Measurements from ENCODE around the gene RERE. TPM values are rescaled to one million over a fixed set of nuclear protein-coding genes. Genes with fewer than 3 reads are reported as not detected.

RERE gene
- total and polyA plus RNA-seq, 7 donors, result 38.8 to 308 (median 99.7) TPM

- no peak overlapping the region for H3K4me3 ChIP-seq
- no peaks in the 10 kb centered on the region for H3K36me3 ChIP-seq (ENCODE audit: insufficient read depth in 1 of 2, low read depth in 1 of 2)
- intact Hi-C loops (cut with DNase I), result no loop called here
- H3K9me3 ChIP-seq, result no peaks in the 10 kb centered on the region
- peak in 2 of 4 donors; percentile 33 to 44 for ATAC-seq
- peaks cover 16% of the 10 kb centered on the region for H3K4me1 ChIP-seq
- TF ChIP-seq, protein P1, sequence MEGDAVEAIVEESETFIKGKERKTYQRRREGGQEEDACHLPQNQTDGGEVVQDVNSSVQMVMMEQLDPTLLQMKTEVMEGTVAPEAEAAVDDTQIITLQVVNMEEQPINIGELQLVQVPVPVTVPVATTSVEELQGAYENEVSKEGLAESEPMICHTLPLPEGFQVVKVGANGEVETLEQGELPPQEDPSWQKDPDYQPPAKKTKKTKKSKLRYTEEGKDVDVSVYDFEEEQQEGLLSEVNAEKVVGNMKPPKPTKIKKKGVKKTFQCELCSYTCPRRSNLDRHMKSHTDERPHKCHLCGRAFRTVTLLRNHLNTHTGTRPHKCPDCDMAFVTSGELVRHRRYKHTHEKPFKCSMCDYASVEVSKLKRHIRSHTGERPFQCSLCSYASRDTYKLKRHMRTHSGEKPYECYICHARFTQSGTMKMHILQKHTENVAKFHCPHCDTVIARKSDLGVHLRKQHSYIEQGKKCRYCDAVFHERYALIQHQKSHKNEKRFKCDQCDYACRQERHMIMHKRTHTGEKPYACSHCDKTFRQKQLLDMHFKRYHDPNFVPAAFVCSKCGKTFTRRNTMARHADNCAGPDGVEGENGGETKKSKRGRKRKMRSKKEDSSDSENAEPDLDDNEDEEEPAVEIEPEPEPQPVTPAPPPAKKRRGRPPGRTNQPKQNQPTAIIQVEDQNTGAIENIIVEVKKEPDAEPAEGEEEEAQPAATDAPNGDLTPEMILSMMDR (IDR thresholded peaks at IDR 0.05), result no peak
- H3K27me3 ChIP-seq (ENCODE audit: insufficient read depth in 3 of 3, low read length in 2 of 3), result no peaks in the 10 kb centered on the region
- DNase-seq, result no peak
- peak overlapping the region; percentile 25 for H3K27ac ChIP-seq
- WGBS, 3 donors, result 39 to 51% (median 40%) methylated on average over 6 of the region's 6 CpGs
These were observed 226.6 kb downstream of the RERE start for GRCh38 chr1:8590721-8591351.

- no peak overlapping the region for H3K27ac ChIP-seq
- TF ChIP-seq, protein P1 (IDR thresholded peaks at IDR 0.05), result no peak
- no peaks in the 10 kb centered on the region for H3K27me3 ChIP-seq (ENCODE audit: insufficient read depth in 3 of 3, low read length in 2 of 3)
- intact Hi-C loops (cut with DNase I), result no loop called here
- H3K36me3 ChIP-seq (ENCODE audit: insufficient read depth in 1 of 2, low read depth in 1 of 2), result no peaks in the 10 kb centered on the region
- DNase-seq, result no peak
- WGBS, 3 donors, result 67 to 83% (median 75%) methylated on average over 4 of the region's 4 CpGs
- ATAC-seq, result no peak
- no peak overlapping the region for H3K4me3 ChIP-seq
- H3K4me1 ChIP-seq, result peaks cover 11% of the 10 kb centered on the region
- H3K9me3 ChIP-seq, result no peaks in the 10 kb centered on the region
These were observed 227.9 kb downstream of the RERE start for GRCh38 chr1:8589571-8589970.

DNA sequence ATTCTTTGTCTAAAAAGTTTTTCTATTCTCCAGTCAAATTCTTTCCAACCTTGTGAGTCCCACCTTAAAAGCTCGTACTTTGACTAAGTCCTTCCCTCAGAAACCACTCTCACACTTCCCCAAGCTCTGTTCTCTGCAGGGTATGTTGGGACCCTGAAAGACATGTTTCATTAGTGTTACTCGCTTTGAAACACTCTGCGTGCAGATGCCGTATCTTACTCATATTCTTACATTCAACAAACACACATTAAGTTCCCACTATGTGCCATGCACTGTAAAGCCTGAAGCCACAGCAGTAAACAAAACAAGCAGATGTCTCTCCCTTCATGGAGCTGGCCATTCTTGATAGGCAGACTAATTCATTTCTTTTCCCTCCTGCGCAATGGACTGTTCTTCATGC, 229.7 kb downstream of the RERE start:
- 76 to 88% (median 81%) methylated on average over 5 of the region's 5 CpGs for WGBS, 3 donors
- ATAC-seq, result no peak

DNA sequence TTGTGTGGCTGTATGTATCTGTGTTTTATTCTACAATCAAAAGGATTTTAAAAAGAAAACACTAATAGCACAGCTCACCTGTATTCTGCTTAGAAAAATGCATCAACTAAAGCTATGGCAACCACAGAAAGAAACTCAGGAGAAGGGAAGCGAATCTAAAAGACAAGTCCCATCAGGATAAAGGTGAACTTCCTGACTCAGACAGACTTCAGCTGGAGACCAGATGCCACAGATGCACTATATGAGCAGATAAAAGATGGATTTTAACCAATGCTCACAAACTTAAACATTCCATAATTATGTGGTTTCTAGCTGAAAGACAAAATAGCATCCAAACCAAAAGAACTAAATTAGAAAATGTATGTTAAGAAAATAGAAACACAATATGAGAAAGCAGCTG, 231.0 kb downstream of the RERE start:
- intact Hi-C loops (cut with DNase I), result no loop called here

More for the DNA sequence above, 229.7 kb downstream of the RERE start:
- Histone ChIP-seq H3K36me3 (ENCODE audit: insufficient read depth in 1 of 2, low read depth in 1 of 2) (no peaks in the 10 kb centered on the region), H3K27ac (no peak overlapping the region), H3K4me3 (no peak overlapping the region), H3K4me1 (peaks cover 11% of the 10 kb centered on the region), H3K27me3 (ENCODE audit: insufficient read depth in 3 of 3, low read length in 2 of 3) (no peaks in the 10 kb centered on the region), H3K9me3 (no peaks in the 10 kb centered on the region)
- intact Hi-C loops (cut with DNase I), result no loop called here
- TF ChIP-seq, protein P1 (IDR thresholded peaks at IDR 0.05), result no peak
- DNase-seq, result no peak

More for the DNA sequence above, 231.0 kb downstream of the RERE start:
- H3K27ac ChIP-seq, result no peak overlapping the region
- H3K36me3 ChIP-seq (ENCODE audit: insufficient read depth in 1 of 2, low read depth in 1 of 2), result no peaks in the 10 kb centered on the region
- H3K27me3 ChIP-seq (ENCODE audit: insufficient read depth in 3 of 3, low read length in 2 of 3), result no peaks in the 10 kb centered on the region
- WGBS, 3 donors, result 83 to 90% (median 85%) methylated on average over 1 of the region's 1 CpG
- DNase-seq (no peak), ATAC-seq (no peak)
- TF ChIP-seq, protein P1 (IDR thresholded peaks at IDR 0.05), result no peak
- H3K4me3 ChIP-seq, result no peak overlapping the region
- H3K4me1 ChIP-seq, result peaks cover 11% of the 10 kb centered on the region
- no peaks in the 10 kb centered on the region for H3K9me3 ChIP-seq
